DMS153 treated with DMSO at 0.1 percent for 48 hours (cell line): Measurements from ENCODE around the gene TFF2.

Source experiments
- DNase-seq: peaks from one replicate; lab custom pipeline; 2025; ENCODE audit not compliant: unreplicated experiment; lab: John Stamatoyannopoulos, UW

Gene TFF2

GRCh38 chr21:42321231-42321630, 29.6 kb downstream of the TFF2 start:
- DNase-seq: no peak

- no peak for DNase-seq
Measured at GRCh38 chr21:42320791-42321190, 30.0 kb downstream of the TFF2 start.

DNA sequence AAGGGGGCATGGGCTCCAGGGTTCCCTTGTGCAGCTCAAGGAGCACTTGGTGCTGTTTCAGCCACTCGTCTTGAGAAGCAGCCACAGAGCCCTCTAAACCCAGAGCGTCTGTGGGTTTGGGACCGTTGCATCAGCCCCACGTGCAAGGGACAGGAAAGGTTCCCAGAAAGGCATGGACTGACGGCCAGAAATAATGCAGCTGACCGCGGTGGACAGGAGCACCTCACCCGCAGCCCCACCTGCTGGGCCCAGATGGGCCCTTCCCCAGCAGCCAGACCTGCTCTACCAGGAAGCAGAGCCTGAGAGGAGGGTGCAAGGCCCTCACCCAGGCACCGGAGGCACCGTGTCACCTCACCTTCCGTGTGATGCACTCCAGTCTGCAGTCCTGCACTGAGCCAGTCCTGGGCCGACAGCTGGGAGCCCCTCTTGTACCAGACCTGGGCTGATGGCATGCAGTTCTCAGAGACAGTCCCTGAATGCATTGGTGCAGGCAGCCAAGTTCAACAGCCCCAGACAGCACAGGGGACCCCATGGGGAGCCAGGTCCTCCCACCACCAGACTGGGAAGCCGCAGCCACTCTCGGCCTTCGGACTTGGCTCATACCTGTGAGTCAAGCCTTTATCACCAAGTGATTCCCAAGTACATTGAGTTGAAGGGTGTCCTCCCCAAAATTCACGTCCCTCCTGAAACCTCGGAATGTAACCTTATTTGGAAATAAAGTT, 30.8 kb downstream of the TFF2 start:
- DNase-seq: no peak

DNA sequence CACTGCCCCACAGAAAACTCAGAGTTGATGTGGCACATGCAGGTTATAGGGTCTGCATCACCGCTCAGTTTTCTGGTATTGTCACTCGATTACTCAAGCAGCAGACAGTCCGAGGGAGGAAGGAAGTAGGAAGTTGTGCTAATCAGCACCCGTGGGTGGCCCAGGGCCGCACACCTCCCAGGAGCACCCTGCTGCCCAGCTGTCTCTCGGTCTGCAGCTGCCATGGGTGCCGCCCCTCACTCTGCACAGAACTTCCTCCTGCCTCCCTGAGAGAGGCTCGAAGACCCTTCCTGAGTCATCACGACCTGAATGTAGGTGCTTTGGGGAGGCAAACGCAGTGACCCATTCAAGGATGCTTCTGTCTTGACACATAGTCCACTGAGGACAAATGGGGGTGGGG, 31.4 kb downstream of the TFF2 start:
- DNase-seq: no peak

GRCh38 chr21:42317826-42318746, 32.7 kb downstream of the TFF2 start:
- DNase-seq: no peak

DNA sequence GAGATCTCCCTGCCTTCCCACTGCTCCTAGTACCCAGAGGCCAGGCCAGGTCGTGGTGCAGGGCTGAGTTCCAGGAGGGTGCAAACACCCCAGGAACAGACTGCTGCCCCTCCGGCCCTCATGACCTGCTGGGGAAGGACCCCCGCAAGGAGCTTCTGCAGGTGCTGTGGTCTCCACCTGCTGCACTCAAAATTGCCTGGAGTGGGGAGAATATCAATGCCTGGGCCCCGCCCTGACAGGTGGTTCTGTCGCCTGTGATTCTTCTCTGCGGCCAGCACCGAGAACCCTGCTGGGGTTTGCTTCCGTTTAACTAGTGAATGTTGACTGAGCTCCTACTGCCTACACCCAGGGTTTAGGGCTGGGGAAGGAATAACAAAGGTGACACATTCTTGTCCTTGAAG, 33.5 kb downstream of the TFF2 start:
- DNase-seq: peak; percentile 72

- no peak for DNase-seq
Measured at GRCh38 chr21:42316891-42317290, 33.9 kb downstream of the TFF2 start.

DNA sequence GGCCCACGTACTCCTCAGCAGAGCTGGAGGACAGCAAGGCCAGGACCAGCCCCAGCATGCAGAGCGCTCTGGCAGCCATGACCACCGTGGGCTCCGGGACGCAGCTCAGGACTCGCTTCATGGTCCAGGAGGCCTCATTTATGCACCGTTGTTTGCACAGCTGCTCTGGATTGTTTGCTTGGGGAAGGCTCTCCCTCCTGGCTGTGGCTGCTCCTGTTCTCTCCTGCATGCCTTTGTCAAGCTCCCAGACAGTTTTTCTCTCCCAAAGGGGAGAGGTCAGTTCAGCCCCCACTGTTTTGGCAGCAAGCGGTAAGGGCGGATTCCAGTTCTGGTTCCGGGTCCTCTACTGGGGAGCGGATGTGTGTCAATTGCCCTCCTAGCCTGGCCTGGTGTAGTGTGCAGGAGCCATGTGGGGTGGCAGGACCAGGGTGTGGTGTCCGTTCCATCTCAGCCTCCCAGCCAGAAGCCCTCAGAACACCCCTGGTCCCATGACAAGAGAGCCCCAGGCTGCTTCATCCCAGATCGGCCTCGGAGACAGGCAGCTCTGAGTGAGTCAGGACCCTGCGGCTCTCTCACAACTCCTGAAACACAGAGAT, 35.4 kb downstream of the TFF2 start, which contains the start of gene TFF3:
TFF3 (minus strand) TSS at position 114 of the 596 bp plus-strand sequence; CDS start at position 79, 35 bp downstream.
- DNase-seq: peak; percentile 93

- DNase-seq: no peak
Measured at GRCh38 chr21:42314616-42315295, 36.0 kb downstream of the TFF2 start.

GRCh38 chr21:42313501-42313969, 37.3 kb downstream of the TFF2 start:
- peak; percentile 63 for DNase-seq

GRCh38 chr21:42312626-42313104, 38.1 kb downstream of the TFF2 start:
- no peak for DNase-seq

DNA sequence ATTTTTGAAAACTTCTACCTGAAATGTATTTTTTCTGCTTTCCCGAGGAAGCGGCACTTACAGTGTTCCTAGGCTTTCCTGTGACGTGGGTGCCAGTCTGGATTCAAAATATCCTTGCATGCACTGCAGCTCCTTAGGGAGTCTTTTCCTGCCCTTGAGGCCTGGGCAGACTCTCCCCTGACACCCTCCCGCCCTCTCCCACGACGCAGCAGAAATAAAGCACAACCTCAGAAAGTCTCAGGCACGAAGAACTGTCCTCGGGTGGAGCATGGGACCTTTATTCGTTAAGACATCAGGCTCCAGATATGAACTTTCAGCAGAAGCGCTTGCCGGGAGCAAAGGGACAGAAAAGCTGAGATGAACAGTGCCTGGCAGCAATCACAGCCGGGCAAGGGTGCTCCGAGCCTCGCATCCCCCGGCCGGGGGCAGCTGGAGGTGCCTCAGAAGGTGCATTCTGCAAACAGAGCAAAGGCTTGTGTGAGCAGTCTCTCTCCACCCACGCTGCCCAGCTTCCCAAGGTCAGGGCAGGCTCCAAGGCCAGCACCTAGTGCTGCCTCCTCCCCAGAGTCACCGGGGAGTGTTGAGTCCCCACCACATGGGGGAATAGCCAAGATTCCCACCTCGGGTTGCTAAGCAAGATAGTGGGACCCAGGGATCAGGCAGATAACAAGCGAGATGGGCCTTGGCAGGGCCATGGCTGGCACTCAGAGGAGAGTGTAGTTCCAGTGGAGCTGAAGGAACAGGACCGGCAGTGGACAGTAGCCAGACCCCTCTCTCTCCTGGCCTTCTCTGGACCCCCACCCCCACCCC, 38.8 kb downstream of the TFF2 start:
- DNase-seq: no peak

GRCh38 chr21:42311160-42311559, 39.6 kb downstream of the TFF2 start:
- DNase-seq: no peak

DNA sequence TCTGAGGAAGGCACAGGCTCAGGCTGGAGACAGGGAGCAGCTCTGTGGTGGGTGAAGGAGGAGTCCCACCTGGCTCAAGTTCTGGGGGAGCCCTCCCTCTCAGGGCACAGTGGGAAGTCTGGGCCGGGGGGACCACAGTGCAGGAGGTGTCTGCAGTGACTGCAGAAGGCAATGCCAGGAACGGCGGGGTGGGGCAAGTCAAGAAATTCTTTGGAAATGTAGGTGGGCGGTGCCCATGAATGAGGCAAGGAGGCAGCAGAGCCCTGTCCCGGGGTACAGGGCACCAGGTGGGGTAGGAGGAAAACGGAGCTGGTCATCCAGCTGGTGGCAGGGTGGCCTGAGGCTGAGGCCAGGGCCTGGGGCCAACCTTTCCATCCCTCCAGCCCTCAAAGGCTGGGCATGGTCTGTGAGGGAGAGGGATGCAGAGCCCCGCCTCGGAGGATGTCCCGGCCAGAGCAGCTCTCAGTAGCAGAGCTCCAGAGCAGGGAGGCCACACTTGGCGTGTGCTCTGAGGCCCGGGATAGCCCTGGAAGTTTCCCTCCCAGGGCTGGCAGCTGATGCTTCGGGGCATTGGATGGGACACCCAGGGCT, 40.3 kb downstream of the TFF2 start:
- DNase-seq: no peak

- peak; percentile 17 for DNase-seq
Measured at GRCh38 chr21:42309753-42310213, 41.0 kb downstream of the TFF2 start.

DNA sequence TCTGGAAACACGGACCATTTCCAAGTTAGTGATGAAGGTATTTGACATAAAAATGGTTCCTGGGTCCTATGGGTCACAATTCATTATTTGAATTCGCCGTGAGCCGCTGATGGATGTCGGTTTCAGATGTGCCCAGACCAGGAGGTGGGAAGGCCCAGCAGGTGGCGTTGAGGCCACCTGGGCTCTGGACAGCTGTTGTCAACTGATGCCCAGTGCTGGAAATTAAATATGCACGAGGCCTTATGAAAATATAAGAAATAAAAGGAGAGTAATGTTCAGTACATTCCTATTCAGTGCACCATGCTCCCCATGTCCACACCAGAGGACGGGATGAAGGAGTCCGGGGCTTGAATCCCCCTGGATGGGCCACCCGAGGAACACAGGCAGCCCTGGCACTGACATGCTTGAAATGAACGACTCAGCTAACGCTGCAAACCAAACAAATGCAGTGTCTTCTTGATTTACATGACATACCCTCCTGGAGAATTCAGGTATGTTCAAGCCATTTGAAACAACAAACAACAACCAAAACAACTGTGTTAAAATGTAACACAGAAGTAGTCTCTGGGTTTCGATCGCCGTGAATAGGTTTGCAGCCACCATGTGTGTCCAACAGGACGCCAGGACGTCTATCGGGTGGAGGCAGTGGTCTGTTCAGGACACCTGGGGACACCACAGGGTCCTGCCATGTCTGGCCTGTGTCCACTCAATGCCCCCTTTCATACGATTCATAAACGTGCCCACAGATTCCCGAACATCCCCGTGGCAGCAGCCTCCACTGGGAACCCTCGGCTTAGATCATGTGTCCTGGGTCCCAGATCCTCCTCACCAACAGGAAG, 41.7 kb downstream of the TFF2 start:
- DNase-seq: no peak

- no peak for DNase-seq
Measured at GRCh38 chr21:42308161-42308913, 42.5 kb downstream of the TFF2 start.

GRCh38 chr21:42307106-42307505, 43.7 kb downstream of the TFF2 start:
- no peak for DNase-seq
